H1 (cell line): ENCODE data around the gene DNAI2. TPM values are rescaled to one million over a fixed set of nuclear protein-coding genes. Genes with fewer than 3 reads are reported as not detected.

Experiments used
- CBX5 ChIP-seq: fragments of 300-800, 300-1000 bp; sonication (generic); IDR thresholded peaks from 2 replicates; pipeline ENCODE4 v1.7.1; 2016; ENCODE audit warnings: antibody characterized with exemption, low read length, low read depth
- CHD2 ChIP-seq: IDR thresholded peaks from 2 replicates; pipeline ENCODE4 v1.6.1; 2012; ENCODE audit warnings: low read length, improper control_type of control experiment
- CREB1 ChIP-seq: IDR thresholded peaks from 2 replicates; pipeline ENCODE4 v1.6.1; 2012; ENCODE audit warnings: inconsistent platforms
- HDAC2 ChIP-seq, 2 experiments: fragments of 300-600 bp in 1 of 2; sonication (generic) in 1 of 2; IDR thresholded peaks; 2 replicates each; pipeline ENCODE4 v1.6.1; 2011 to 2012; ENCODE audit warnings: low read depth in 2 of 2, low read length in 2 of 2, mild to moderate bottlenecking in 2 of 2, moderate library complexity in 2 of 2, borderline replicate concordance in 1 of 2, inconsistent platforms in 1 of 2
- NRF1 ChIP-seq: IDR thresholded peaks from 2 replicates; pipeline ENCODE4 v1.6.1; 2011; ENCODE audit warnings: mild to moderate bottlenecking, low read depth, low read length, improper control_type of control experiment
- SIRT6 ChIP-seq: IDR thresholded peaks from one replicate; pipeline ENCODE4 v1.7.1; 2012; ENCODE audit warnings: low read length, inconsistent platforms
- TCF12 ChIP-seq: IDR thresholded peaks from 2 replicates; pipeline ENCODE4 v1.6.1; 2011; ENCODE audit warnings: low read depth, mild to moderate bottlenecking, low read length
- polyA plus RNA-seq, 7 experiments: library from polyadenylated mRNA; depleted of rRNA in 3 of 7; stranded (reverse) in 5 of 7; unstranded in 2 of 7; fragments of >200 nt in 5 of 7; fragments of 200-250 nt in 2 of 7; gene quantifications; 1 replicate in 5 of 7; 2 replicates in 1 of 7; 4 replicates in 1 of 7; pipeline versions ENCODE4 v1.2.1 to v1.2.3, GENCODE V29; 2011 to 2013; ENCODE audit warnings: missing spikeins in 2 of 7, mixed read lengths in 2 of 7
- total RNA-seq: library from RNA; stranded (reverse); fragmentation: NEBNext Ultra II Directional; extraction: Animal tissue kit (Norgen Biotek cat#: 25700); gene quantifications from 2 replicates; pipeline ENCODE4 v1.2.1, GENCODE V29; 2021
- TF ChIP-seq, protein P1 (sequence below): fragments of 300-600 bp; sonication (generic); IDR thresholded peaks from 2 replicates; pipeline ENCODE4 v1.7.1; 2012; ENCODE audit warnings: low read length, moderate library complexity, mild to moderate bottlenecking, inconsistent platforms; ENCODE audit not compliant: insufficient replicate concordance

DNAI2 gene
- total and polyA plus RNA-seq, 2 of the 8 experiments (the other 6 are each of a cell fraction or from before 2014, with no cell fraction given): 0.08 to 0.15 TPM

DNA sequence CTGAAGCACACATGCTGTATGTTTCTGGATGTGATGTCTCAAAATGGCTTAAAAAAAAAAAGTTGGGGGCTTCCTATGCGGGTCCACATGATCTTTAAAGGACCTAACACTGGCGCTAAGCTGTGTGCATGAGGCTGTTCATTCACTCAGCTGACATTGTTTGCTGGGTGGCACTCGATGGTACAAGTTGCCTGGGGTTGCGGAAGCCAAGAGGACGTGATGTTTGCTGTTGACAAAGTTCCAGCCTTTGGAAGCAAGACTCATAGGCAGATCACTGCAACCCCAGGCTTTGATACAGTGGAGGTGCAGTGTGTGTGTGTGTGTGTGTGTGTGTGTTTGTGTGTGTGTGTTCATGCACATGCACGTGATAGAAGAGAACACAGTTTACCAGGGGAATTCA is 29.5 kb upstream of the DNAI2 start (continued):
- TF ChIP-seq, protein P1, sequence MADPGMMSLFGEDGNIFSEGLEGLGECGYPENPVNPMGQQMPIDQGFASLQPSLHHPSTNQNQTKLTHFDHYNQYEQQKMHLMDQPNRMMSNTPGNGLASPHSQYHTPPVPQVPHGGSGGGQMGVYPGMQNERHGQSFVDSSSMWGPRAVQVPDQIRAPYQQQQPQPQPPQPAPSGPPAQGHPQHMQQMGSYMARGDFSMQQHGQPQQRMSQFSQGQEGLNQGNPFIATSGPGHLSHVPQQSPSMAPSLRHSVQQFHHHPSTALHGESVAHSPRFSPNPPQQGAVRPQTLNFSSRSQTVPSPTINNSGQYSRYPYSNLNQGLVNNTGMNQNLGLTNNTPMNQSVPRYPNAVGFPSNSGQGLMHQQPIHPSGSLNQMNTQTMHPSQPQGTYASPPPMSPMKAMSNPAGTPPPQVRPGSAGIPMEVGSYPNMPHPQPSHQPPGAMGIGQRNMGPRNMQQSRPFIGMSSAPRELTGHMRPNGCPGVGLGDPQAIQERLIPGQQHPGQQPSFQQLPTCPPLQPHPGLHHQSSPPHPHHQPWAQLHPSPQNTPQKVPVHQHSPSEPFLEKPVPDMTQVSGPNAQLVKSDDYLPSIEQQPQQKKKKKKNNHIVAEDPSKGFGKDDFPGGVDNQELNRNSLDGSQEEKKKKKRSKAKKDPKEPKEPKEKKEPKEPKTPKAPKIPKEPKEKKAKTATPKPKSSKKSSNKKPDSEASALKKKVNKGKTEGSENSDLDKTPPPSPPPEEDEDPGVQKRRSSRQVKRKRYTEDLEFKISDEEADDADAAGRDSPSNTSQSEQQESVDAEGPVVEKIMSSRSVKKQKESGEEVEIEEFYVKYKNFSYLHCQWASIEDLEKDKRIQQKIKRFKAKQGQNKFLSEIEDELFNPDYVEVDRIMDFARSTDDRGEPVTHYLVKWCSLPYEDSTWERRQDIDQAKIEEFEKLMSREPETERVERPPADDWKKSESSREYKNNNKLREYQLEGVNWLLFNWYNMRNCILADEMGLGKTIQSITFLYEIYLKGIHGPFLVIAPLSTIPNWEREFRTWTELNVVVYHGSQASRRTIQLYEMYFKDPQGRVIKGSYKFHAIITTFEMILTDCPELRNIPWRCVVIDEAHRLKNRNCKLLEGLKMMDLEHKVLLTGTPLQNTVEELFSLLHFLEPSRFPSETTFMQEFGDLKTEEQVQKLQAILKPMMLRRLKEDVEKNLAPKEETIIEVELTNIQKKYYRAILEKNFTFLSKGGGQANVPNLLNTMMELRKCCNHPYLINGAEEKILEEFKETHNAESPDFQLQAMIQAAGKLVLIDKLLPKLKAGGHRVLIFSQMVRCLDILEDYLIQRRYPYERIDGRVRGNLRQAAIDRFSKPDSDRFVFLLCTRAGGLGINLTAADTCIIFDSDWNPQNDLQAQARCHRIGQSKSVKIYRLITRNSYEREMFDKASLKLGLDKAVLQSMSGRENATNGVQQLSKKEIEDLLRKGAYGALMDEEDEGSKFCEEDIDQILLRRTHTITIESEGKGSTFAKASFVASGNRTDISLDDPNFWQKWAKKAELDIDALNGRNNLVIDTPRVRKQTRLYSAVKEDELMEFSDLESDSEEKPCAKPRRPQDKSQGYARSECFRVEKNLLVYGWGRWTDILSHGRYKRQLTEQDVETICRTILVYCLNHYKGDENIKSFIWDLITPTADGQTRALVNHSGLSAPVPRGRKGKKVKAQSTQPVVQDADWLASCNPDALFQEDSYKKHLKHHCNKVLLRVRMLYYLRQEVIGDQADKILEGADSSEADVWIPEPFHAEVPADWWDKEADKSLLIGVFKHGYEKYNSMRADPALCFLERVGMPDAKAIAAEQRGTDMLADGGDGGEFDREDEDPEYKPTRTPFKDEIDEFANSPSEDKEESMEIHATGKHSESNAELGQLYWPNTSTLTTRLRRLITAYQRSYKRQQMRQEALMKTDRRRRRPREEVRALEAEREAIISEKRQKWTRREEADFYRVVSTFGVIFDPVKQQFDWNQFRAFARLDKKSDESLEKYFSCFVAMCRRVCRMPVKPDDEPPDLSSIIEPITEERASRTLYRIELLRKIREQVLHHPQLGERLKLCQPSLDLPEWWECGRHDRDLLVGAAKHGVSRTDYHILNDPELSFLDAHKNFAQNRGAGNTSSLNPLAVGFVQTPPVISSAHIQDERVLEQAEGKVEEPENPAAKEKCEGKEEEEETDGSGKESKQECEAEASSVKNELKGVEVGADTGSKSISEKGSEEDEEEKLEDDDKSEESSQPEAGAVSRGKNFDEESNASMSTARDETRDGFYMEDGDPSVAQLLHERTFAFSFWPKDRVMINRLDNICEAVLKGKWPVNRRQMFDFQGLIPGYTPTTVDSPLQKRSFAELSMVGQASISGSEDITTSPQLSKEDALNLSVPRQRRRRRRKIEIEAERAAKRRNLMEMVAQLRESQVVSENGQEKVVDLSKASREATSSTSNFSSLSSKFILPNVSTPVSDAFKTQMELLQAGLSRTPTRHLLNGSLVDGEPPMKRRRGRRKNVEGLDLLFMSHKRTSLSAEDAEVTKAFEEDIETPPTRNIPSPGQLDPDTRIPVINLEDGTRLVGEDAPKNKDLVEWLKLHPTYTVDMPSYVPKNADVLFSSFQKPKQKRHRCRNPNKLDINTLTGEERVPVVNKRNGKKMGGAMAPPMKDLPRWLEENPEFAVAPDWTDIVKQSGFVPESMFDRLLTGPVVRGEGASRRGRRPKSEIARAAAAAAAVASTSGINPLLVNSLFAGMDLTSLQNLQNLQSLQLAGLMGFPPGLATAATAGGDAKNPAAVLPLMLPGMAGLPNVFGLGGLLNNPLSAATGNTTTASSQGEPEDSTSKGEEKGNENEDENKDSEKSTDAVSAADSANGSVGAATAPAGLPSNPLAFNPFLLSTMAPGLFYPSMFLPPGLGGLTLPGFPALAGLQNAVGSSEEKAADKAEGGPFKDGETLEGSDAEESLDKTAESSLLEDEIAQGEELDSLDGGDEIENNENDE: no peak
- TF ChIP-seq CREB1: no peak
- TF ChIP-seq CHD2: no peak
- TF ChIP-seq SIRT6: no peak
- TF ChIP-seq CBX5: no peak
- TF ChIP-seq HDAC2 (IDR thresholded peaks at IDR 0.05; ENCODE audit: borderline replicate concordance in 1 of 2, low read depth in 2 of 2, low read length in 2 of 2): no peak
- TF ChIP-seq NRF1: no peak
- no peak for TF ChIP-seq TCF12
